Body of pancreas (tissue), 4 donors: ENCODE results near the gene SDC1.

Experiments
- CTCF ChIP-seq, 7 experiments: fragments of 450-650 bp in 4 of 7; fragments of 200-600 bp in 3 of 7; sonication (generic) in 3 of 7; IDR thresholded peaks; one replicate each; pipeline ENCODE4 v1.5.1; 2016 to 2019; ENCODE audit warnings: antibody characterized with exemption in 7 of 7
- POLR2A ChIP-seq, 3 donors: fragments of 450-650 bp; IDR thresholded peaks; one replicate each; pipeline ENCODE4 v1.6.1; 2016; ENCODE audit warnings: antibody characterized with exemption in 3 of 3, mild to moderate bottlenecking in 2 of 3

- TF ChIP-seq POLR2A (IDR thresholded peaks at IDR 0.05) (no peak), CTCF (IDR thresholded peaks at IDR 0.05) (no peak)
These were observed 42.6 kb upstream of the SDC1 start for GRCh38 chr2:20267529-20267928.
